Osteocyte (in vitro differentiated cells): ENCODE results near the gene HIPK4. TPM values are rescaled to one million over a fixed set of nuclear protein-coding genes. Genes with fewer than 3 reads are reported as not detected.

Source experiments
- DNase-seq: peaks from one replicate; pipeline ENCODE4 v3.0.0; 2021; ENCODE audit warnings: mixed read lengths; ENCODE audit not compliant: unreplicated experiment; ENCODE audit errors: extremely low spot score
- H3K27ac Mint-ChIP-seq: one replicate; pipeline ENCODE4 v1.8.0; 2021; ENCODE audit warnings: mild to moderate bottlenecking, mixed read lengths; ENCODE audit not compliant: unreplicated experiment
- H3K27me3 Mint-ChIP-seq: one replicate; pipeline ENCODE4 v1.8.0; 2021; ENCODE audit warnings: mixed read lengths; ENCODE audit not compliant: unreplicated experiment
- H3K36me3 Mint-ChIP-seq: one replicate; pipeline ENCODE4 v1.8.0; 2021; ENCODE audit warnings: mixed read lengths; ENCODE audit not compliant: unreplicated experiment
- H3K4me1 Mint-ChIP-seq: one replicate; pipeline ENCODE4 v1.8.0; 2021; ENCODE audit warnings: mixed read lengths; ENCODE audit not compliant: unreplicated experiment
- H3K4me3 Mint-ChIP-seq: one replicate; pipeline ENCODE4 v1.8.0; 2021; ENCODE audit warnings: mild to moderate bottlenecking, moderate library complexity, mixed read lengths; ENCODE audit not compliant: unreplicated experiment
- H3K9me3 Mint-ChIP-seq: one replicate; pipeline ENCODE4 v1.8.0; 2021; ENCODE audit warnings: mixed read lengths; ENCODE audit not compliant: unreplicated experiment
- total RNA-seq: library from RNA; stranded (reverse); gene quantifications from 2 replicates; pipeline ENCODE4 v1.2.1, GENCODE V29; 2021
- TF ChIP-seq, protein P1 (sequence below): fragments of 200-600 bp; sonication (generic); IDR thresholded peaks from 2 replicates; pipeline ENCODE4 v1.5.0; 2021; ENCODE audit warnings: antibody characterized with exemption, mild to moderate bottlenecking, moderate library complexity

HIPK4 gene
- total RNA-seq, 1 donor from 2014 or later = 0.21 TPM

DNA sequence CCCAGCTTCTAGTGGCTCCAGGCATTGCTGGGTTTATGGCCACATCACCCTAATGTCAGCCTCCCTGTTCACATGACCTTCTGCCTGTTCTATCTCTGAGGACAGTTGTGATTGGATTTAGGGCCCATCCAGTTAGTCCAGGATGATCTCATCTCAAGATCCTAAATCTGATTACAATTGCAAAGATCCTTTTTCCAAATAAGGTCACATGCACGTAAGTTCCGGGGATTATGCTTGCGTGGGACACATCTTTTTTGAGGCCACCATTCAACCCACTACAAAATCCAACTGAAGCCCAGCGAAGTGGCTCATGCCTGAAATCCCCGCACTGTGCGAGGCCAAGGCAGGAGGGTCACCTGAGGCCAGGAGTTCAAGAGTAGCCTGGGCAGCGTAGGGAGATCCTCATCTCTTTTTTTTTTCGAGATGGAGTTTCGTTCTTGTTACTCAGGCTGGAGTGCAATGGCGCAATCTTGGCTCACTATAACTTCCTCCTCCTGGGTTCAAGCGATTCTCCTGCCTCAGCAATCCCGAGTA lies 29.2 kb downstream of the HIPK4 start:
- H3K27me3 Mint-ChIP-seq = no peaks in the 10 kb centered on the region
- H3K4me3 Mint-ChIP-seq = no peak overlapping the region
- no peak for DNase-seq
- no peak overlapping the region for H3K27ac Mint-ChIP-seq
- peaks cover 13% of the 10 kb centered on the region for H3K4me1 Mint-ChIP-seq
- peaks cover 3% of the 10 kb centered on the region for H3K36me3 Mint-ChIP-seq
- TF ChIP-seq, protein P1, sequence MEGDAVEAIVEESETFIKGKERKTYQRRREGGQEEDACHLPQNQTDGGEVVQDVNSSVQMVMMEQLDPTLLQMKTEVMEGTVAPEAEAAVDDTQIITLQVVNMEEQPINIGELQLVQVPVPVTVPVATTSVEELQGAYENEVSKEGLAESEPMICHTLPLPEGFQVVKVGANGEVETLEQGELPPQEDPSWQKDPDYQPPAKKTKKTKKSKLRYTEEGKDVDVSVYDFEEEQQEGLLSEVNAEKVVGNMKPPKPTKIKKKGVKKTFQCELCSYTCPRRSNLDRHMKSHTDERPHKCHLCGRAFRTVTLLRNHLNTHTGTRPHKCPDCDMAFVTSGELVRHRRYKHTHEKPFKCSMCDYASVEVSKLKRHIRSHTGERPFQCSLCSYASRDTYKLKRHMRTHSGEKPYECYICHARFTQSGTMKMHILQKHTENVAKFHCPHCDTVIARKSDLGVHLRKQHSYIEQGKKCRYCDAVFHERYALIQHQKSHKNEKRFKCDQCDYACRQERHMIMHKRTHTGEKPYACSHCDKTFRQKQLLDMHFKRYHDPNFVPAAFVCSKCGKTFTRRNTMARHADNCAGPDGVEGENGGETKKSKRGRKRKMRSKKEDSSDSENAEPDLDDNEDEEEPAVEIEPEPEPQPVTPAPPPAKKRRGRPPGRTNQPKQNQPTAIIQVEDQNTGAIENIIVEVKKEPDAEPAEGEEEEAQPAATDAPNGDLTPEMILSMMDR = no peak
- no peaks in the 10 kb centered on the region for H3K9me3 Mint-ChIP-seq

DNA sequence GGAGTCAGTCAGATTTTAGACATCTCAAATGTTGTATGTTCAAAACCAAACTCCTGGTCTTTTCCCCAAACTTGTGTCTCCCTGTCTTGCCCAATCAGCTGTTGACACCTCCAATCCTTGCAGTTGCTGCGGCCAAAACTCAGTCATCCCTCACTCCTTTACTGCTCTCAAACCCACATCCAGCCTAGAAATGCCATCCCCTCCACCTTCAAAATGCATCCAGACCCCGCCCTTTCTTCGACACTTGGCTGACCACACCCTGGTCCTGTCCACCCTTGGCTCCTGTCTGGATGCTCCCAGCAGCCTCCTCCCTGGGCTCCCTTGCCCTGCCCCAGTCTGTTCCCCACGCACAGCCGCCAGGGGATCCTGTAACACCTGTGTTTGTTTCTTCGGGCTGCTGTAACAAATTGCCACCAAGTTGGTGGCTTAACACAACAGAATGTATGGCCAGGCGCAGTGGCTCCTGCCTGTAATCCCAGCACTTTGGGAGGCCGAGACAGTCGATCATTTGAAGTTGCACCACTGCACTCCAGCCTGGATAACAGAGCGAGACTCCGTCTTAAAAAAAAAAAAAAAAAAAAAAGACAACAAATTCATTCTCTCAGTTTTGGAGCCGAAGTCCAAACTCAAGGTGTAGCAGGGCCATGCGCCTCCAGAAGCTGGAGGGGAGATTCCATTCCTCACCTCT lies 29.8 kb downstream of the HIPK4 start:
- H3K4me1 Mint-ChIP-seq = peaks cover 9% of the 10 kb centered on the region
- DNase-seq = no peak
- TF ChIP-seq, protein P1 = no peak
- no peaks in the 10 kb centered on the region for H3K9me3 Mint-ChIP-seq
- H3K4me3 Mint-ChIP-seq = no peak overlapping the region
- H3K36me3 Mint-ChIP-seq = peaks cover 3% of the 10 kb centered on the region
- H3K27me3 Mint-ChIP-seq = no peaks in the 10 kb centered on the region
- no peak overlapping the region for H3K27ac Mint-ChIP-seq

DNA sequence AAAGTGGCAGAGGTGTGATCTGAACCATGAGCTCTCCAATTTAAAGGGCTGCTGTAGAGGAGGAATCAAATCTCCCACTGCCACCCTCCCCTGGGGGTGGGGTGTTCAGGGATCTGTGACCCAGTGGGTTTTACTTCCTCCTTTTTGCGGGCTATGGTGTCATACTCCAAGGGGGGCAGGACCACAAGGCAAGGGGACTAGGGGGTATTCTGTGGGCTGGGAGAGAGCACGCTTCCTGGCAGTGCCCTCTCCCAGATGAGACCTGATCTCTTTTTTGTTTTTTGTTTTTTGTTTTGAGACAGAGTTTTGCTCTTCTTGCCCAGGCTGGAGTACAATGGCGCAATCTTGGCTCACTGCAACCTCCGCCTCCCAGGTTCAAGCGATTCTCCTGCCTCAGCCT lies 31.2 kb downstream of the HIPK4 start:
- Mint-ChIP-seq H3K36me3 (peaks cover 3% of the 10 kb centered on the region), H3K27ac (no peak overlapping the region), H3K4me3 (no peak overlapping the region), H3K9me3 (no peaks in the 10 kb centered on the region), H3K4me1 (peaks cover 4% of the 10 kb centered on the region), H3K27me3 (no peaks in the 10 kb centered on the region)
- TF ChIP-seq, protein P1 = no peak
- DNase-seq = no peak

DNA sequence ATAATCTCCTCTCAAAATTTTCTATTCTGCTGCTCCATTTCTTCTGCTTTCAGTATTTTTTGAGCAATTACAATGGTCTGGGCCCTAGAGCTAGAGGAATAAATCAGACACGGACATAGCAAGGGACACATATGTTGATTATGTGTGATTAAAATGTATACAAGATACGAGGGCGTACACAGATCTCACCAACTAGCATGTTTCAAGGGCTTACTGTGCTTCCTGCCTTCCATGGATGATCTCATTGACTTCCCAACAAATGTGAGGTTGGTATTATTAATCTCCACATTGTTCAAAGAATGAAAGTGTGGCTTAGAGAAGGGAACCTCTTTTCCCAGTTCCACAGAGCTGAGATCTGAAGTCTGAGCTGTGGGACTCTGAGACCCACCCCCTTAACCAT lies 32.3 kb downstream of the HIPK4 start:
- Mint-ChIP-seq H3K27me3 (no peaks in the 10 kb centered on the region), H3K4me3 (no peak overlapping the region), H3K9me3 (no peaks in the 10 kb centered on the region), H3K4me1 (peaks cover 4% of the 10 kb centered on the region), H3K27ac (no peak overlapping the region), H3K36me3 (peaks cover 3% of the 10 kb centered on the region)
- TF ChIP-seq, protein P1 = no peak
- no peak for DNase-seq

DNA sequence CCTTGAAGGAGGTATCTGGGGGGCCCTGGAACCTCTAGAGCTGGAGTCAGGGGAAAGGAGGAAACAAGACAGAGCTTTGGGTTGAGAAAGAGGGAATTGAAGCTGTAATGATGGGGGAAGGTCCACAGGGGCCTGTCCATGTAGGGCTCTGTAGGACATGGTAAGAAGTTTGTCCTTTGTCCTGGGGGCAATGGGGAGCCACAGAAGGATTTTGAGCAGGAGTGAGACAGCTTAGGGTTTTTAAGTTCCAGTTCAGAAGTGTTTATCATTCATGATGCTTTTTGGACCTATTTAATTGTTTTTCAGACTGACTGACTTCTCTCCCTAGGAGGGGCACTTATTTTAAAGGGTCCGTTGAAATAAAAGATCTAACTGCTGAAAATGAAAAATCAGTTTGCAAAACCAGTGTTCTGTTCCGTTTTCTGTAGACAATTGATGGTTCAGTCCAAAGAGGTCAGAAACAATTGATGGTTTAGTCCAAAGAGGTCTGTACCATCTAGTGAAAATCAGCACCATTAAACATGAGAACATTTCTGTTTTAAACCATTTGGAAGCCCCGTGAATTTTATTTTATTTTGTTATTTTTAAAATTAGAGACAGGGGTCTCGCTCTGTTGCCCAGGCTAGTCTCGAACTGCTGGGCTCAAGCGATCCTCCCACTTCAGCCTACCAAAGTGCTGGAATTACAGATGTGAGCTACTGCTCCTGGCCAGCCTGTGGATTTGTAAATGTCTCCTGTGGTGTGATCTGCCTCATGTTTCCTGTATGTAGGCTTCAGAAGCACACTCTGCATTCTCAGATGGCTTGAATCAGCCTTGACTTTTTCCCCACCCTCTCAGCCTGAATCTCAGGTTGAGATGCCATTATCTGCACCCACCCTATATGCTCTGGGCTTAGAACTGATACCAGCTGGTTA lies 33.0 kb downstream of the HIPK4 start:
- no peaks in the 10 kb centered on the region for H3K9me3 Mint-ChIP-seq
- H3K27ac Mint-ChIP-seq = peak overlapping the region; percentile 54
- H3K4me3 Mint-ChIP-seq = no peak overlapping the region

More for the DNA sequence above, 33.0 kb downstream of the HIPK4 start:
- no peak for DNase-seq
- peaks cover 4% of the 10 kb centered on the region for H3K4me1 Mint-ChIP-seq
- no peaks in the 10 kb centered on the region for H3K27me3 Mint-ChIP-seq
- peaks cover 3% of the 10 kb centered on the region for H3K36me3 Mint-ChIP-seq
- TF ChIP-seq, protein P1 = no peak
